ENCODE results near the gene KLK13. TPM values are rescaled to one million over a fixed set of nuclear protein-coding genes. Genes with fewer than 3 reads are reported as not detected.

KLK13 gene
- total and polyA plus RNA-seq, 2 of the 8 experiments (the other 6 are each of a cell fraction or from before 2014, with no cell fraction given) = 4.2 to 4.5 TPM

DNA sequence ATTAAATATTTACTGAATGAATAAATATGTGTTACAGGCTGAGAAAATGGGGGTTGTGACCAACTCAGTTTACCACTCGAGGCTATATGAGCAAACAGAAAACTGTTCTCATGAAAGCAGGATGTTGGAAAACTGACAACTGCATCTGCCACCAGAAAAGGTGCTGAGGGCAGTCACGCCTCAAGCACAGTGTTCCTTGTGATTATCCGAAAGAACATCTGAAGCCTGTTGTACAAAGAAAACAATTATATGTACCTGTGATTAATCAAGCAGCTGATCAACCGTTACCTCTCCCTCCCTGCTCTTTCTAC is 6.2 kb upstream of the KLK13 start:
- Histone ChIP-seq H3K9me3 (ENCODE audit: insufficient read depth in 2 of 2, low read depth in 1 of 2, low read length in 1 of 2) (peaks cover 0 to 3% of the 10 kb centered on the region in 2 experiments; a peak in 1 of 4 replicates), H4K20me1 (replicated peaks in 1 of 2; ENCODE audit: control insufficient read depth in 1 of 2, insufficient read depth in 2 of 2, low read length in 2 of 2) (no peaks in the 10 kb centered on the region), H4K8ac (ENCODE audit: extremely low read depth, insufficient read depth, low read length) (no peak overlapping the region), H3K4me2 (ENCODE audit: insufficient read depth in 1 of 2, low read depth in 2 of 2, low read length in 2 of 2) (no peak overlapping the region), H2BK5ac (ENCODE audit: low read depth, low read length) (no peak overlapping the region), H2AK5ac (ENCODE audit: low read depth, low read length) (no peak overlapping the region), H2BK15ac (ENCODE audit: low read length) (no peak overlapping the region), H3K79me2 (ENCODE audit: control insufficient read depth in 1 of 2, insufficient read depth in 2 of 2, low read length in 2 of 2) (no peaks in the 10 kb centered on the region), H3K9ac (replicated peaks in 1 of 4; ENCODE audit: extremely low read depth in 1 of 4, low read depth in 3 of 4, low read length in 3 of 4) (no peak overlapping the region), H4K91ac (replicated peaks; ENCODE audit: insufficient read length, low read length) (no peak overlapping the region), H4K5ac (ENCODE audit: insufficient read length, low read depth, low read length) (no peak overlapping the region), H2AFZ (ENCODE audit: low read length) (no peak overlapping the region), H3K36me3 (ENCODE audit: control insufficient read depth in 2 of 4, insufficient read depth in 4 of 4, low read length in 3 of 4) (no peaks in the 10 kb centered on the region), H2BK20ac (ENCODE audit: low read length) (no peak overlapping the region), H3K4me3 (ENCODE audit: extremely low read depth in 1 of 4, insufficient read depth in 2 of 4, low read depth in 3 of 4, low read length in 4 of 4) (no peak overlapping the region), H3K4ac (replicated peaks; ENCODE audit: insufficient read length, low read depth, low read length) (no peak overlapping the region), H3K56ac (replicated peaks; ENCODE audit: insufficient read length, low read depth, low read length) (no peak overlapping the region), H3K27me3 (replicated peaks in 1 of 4; ENCODE audit: control insufficient read depth in 3 of 4, extremely low read depth in 1 of 4, insufficient read depth in 3 of 4, low read length in 3 of 4) (no peaks in the 10 kb centered on the region; a peak in 1 of 7 replicates), H3K23me2 (ENCODE audit: low read depth, low read length) (no peaks in the 10 kb centered on the region; the same call in 1 of the 2 replicates), H3K27ac (ENCODE audit: low read depth, low read length) (no peak overlapping the region), H3K4me1 (replicated peaks in 1 of 4; ENCODE audit: control insufficient read depth in 3 of 4, insufficient read depth in 4 of 4, low read length in 3 of 4) (peaks cover 0 to 2% (median 0%) of the 10 kb centered on the region in 4 experiments; a peak in 1 of 7 replicates), H3K18ac (ENCODE audit: extremely low read depth, low read length) (no peak overlapping the region), H2BK120ac (replicated peaks; ENCODE audit: low read depth, low read length) (no peak overlapping the region), H3K14ac (ENCODE audit: insufficient read length) (no peak overlapping the region), H3K23ac (ENCODE audit: insufficient read length) (no peak overlapping the region), H3K79me1 (ENCODE audit: low read depth, low read length) (no peaks in the 10 kb centered on the region), H2BK12ac (ENCODE audit: low read depth, low read length) (no peak overlapping the region)
- DNase-seq (ENCODE audit: low read depth in 1 of 2, low spot score in 2 of 2) (no peak), FAIRE-seq (no peak)
- ChIA-PET CTCF (ENCODE audit: partially characterized antibody) (no interaction called here), POLR2A (ENCODE audit: partially characterized antibody) (no interaction called here)
- 90% methylated on average over 4 of the region's 4 CpGs; no CpG with 5 or more reads in 1 of the 2 experiments for WGBS, 2 experiments (ENCODE audit: extremely low coverage in 1 of 2, insufficient coverage in 1 of 2, insufficient read length in 1 of 2, insufficient replicate concordance in 2 of 2, low coverage in 1 of 2, low lambda C conversion rate in 2 of 2, missing lambda C conversion rate in 1 of 2)
- TF ChIP-seq EP300 (IDR thresholded peaks at IDR 0.05; ENCODE audit: borderline replicate concordance in 1 of 2, low read depth in 2 of 2, low read length in 2 of 2) = no peak
- no peak for TF ChIP-seq TCF12 (IDR thresholded peaks at IDR 0.05; ENCODE audit: low read depth, low read length)
- no peak for TF ChIP-seq BCL11A (IDR thresholded peaks at IDR 0.05; ENCODE audit: low read depth in 2 of 2, low read length in 2 of 2)
- TF ChIP-seq RNF2 (IDR thresholded peaks at IDR 0.05; ENCODE audit: borderline replicate concordance, low read depth, low read length, missing control alignments, poor library complexity, severe bottlenecking) = no peak
- no peak for TF ChIP-seq POU5F1 (IDR thresholded peaks at IDR 0.05; ENCODE audit: low read depth, low read length)
- TF ChIP-seq RFX5 (IDR thresholded peaks at IDR 0.05; ENCODE audit: borderline replicate concordance, low read depth, low read length) = no peak
- TF ChIP-seq SIX5 (IDR thresholded peaks at IDR 0.05; ENCODE audit: low read depth, low read length) = no peak
- TF ChIP-seq, protein P1, sequence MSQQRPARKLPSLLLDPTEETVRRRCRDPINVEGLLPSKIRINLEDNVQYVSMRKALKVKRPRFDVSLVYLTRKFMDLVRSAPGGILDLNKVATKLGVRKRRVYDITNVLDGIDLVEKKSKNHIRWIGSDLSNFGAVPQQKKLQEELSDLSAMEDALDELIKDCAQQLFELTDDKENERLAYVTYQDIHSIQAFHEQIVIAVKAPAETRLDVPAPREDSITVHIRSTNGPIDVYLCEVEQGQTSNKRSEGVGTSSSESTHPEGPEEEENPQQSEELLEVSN (IDR thresholded peaks at IDR 0.05) = no peak
- TF ChIP-seq EZH2 (IDR thresholded peaks at IDR 0.05; ENCODE audit: low read depth, low read length, severe bottlenecking) = no peak
- no peak for TF ChIP-seq CBX8 (IDR thresholded peaks at IDR 0.05; ENCODE audit: borderline replicate concordance, low read depth, low read length)
- TF ChIP-seq KDM4A (IDR thresholded peaks at IDR 0.05; ENCODE audit: low read depth, low read length, severe bottlenecking) = no peak
- TF ChIP-seq HDAC6 (IDR thresholded peaks at IDR 0.05; ENCODE audit: low read depth, low read length) = no peak
- TF ChIP-seq KDM5A (IDR thresholded peaks at IDR 0.05; ENCODE audit: low read length) = no peak
- TF ChIP-seq JUN (IDR thresholded peaks at IDR 0.05; ENCODE audit: low read depth, low read length) = no peak
